Central memory CD4-positive, alpha-beta T cell (primary cell): ENCODE results near the gene BBS9.
A peak's percentile ranks its signal among the peaks of the same experiment; 100 is the strongest.

Experiments
- DNase-seq: peaks from one replicate; pipeline ENCODE4 v3.0.0; 2022

The BBS9 gene

DNA sequence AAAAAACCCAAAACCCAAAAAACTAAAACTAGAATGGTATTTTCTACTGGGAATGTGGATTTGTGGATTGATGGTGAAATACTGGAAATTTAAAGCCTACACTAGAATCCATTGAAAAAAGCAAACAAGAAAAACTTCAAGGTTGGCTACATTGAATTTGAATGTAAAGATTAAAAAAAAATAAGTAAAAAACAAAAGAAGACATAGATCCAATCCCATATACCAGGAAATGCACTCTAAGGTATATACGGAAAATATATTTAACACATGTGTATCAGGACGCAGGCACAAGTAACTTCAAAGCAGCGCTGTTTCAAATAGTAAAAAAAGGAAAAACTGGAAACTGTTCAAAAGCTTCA, 754 bp upstream of the BBS9 start:
- no peak for DNase-seq

DNA sequence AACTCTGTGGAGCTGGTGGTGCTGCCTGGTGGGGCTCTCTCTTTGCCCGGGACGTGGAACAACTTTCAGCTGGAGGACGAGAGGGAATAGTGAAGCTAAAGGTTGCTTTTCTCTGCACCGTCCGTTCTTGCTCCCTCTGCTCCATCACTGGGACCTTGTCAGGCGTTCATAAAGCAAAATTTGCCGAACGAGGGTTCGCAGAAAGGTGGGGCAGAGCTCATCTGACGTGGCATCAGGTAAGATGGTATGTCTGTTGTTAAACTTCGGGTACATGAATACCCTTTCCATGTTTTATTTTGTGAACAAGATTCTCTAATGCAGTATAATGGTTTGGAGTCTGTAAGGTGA, 416 bp downstream of the BBS9 start:
- DNase-seq, result no peak

DNA sequence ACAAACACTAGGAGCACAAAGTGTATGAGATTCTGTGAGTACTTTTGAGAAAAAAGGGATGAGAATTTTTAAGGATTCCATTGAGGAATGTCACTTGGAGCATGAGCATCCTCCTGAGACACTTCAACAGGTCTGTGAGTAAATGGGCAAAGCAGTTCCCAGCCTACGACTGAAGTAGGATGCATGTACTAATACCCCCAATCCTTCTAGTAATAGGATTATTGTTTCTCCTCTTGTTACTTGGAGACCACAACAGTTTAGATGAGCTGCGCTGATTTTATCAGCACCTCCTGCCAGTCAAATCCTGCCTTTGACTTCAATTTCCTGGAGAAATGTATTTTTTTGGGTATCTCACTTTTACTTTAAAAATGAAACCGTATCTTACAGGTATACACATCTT, 820 bp downstream of the BBS9 start:
- peak; percentile 17 for DNase-seq

DNA sequence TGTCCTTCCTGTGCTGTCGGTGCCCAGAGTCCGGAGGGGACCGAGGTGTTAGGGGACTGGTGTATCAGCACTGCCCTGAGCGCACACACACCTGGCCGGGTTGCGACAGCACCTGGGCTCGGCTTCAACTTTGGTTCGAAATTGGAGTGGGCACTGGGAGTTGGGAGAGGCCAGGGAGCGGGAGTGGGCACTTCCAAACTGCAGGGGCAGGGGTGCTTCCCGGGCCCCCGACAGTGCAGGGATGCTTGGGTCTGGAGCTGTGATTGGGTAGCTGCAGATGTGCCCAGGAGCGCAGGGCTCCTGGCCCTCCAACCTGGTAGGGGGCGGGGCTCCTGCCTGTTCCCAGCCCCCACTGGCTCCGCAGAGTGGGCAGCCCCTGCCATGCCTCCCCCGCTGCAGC, 7.7 kb downstream of the BBS9 start:
- no peak for DNase-seq

DNA sequence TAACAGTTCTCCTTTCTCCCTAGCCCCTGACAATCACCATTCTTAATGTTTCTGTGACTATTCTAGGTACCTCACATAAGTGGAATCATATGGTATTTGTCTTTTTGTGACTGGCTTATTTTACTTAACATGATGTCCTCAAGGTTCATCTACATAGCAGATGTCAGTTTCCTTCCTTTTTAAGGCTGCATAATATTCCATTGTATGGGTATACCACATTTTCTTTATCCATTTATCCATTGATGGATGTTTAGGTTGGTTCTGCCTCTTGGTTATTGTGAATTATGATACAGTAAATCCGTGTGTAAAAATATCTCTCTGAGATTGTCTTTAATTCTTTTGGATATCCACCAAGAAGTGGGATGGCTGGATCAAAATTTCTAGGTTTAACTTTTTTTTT, 13.2 kb downstream of the BBS9 start:
- DNase-seq, result no peak

DNA sequence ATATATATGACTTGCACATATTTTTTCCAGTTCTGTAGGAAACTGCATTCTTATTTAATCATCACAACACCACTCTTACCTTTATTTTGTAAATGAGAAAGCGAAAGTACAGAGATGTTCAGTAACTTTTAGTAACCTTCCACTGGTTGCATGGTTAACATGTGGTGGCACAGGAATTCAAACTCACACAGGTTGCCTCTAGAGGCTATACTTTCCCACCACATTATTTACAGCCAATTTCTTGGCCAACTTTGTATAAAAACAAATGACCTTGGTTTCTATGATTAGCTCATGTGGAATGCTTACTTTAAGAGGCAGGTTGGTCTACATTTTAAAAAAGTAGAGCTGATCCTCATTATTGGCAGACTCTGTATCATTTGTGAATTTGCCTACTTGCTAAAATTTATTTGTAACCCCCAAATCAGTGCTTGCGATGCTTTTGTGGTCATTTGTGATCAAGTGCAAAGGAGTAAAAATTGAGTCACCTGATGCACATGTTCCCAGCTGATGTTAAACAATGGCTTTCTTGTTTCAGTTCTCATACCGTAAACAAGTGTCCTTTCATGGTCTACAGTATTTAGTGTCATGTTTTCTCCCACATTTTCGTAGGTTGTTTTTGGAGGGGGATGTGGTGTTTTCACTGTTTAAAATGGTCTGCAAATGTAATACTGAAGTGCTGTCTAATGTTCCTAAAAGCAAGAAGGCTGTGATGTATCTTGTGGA, 14.8 kb downstream of the BBS9 start:
- DNase-seq, result no peak

DNA sequence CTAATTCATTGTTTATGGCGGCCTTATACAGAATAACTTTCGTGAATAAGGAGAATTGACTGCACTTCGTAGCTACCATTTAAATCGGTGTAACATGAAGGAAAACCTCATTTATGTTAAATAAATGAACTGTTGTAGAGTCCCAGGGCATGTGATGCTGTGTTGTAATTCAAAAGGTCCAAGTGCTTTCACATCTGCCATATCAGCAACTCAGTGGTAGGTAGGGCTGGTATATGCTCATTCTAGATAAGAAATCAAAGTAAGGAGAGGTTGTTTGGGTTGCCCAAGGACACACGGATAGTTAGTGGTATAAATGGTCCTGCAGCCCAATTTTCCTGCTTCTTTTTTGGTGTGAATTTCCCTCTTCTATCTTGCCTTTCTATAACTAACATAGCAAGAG, 15.8 kb downstream of the BBS9 start:
- no peak for DNase-seq

DNA sequence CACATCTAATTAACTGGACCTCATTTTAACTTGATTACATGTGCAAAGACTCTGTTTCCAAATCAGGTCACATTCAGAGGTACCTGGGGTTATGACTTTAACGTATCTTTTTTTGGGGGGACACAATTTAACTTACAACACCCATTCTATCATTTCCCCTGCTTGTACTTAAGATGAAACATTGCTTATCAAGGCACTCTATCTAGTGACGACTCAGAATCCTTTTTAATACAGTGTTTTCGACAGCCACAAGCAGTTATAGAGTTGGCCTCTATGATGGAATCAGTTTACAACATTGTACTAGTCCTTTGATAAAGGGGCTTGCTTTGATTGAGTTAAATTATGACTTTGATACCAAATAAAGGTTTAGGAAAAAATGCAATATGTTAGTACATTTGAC, 22.7 kb downstream of the BBS9 start:
- no peak for DNase-seq

DNA sequence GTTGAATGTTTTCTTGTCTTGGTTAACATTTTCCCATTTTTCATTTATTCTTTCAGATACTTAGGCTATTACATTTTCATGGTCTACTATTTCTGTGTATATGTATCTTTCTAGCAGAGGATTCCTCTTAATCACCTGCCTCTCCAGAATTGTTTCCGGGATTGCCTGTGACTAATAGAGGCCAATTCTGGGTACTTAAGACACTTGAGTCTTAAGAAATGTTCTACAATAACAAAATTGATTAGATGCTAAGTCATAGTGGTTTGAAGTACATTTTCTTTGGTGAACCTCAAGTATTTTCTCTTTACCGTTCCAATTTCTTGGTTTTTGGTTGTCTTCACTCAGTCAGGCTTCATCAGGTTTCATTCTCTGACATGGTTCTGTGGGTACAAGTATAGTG, 26.4 kb downstream of the BBS9 start:
- DNase-seq, result no peak

DNA sequence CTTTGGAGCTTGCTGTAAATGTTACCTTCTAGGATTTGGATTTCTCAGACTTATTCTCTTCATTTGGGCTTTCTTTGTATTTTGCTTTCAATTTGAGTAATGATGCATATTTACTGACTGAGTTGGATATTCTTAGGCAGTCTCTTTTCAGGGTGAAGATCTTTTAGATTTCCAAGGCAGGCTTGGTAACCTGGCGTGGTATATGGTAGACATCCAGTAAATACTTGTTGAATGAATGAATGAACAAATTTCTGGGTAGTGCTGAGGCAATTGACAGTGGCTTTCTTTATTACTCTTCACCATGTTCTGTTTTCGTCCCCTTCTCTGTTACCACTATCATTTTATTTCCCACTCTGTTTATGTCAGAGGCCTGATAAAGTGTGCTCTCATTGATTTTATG, 27.1 kb downstream of the BBS9 start:
- DNase-seq, result no peak

DNA sequence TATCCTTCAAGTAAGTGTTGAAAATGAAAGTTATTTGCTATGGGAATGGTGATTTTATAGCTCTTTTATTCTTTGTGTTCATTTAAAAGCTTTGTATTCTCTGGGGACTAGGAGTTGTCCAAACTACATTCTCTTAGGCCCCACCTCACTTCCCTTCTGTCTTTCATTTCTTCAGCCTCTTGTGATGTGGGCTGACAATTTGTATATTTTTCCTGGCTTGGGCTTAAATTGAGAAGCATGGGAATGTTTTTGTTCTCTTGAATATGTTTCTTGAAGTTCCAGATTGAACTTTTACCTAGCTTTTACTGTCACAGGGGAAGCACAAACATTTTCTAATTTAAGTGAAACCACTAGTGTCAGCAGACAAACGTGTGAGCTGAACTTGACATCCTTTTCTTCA, 27.9 kb downstream of the BBS9 start:
- no peak for DNase-seq

DNA sequence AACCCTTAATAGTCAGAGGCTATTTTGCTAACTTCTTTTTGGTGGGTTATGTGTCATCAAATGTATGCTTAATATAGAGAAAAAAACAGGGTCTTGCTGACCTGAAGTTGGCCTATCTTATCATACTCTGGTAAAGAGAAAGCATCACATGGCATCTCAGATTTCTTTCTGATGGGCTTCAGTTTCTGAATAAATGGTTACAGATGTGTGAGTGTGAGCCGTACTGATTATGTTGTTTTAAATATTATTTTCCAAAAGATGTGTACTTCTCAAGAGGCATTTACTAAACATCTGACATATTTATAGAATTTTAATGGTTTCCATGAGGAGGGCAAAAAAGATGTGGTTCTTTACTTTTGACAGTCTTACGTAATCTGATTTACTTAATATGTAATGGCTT, 28.4 kb downstream of the BBS9 start:
- no peak for DNase-seq

DNA sequence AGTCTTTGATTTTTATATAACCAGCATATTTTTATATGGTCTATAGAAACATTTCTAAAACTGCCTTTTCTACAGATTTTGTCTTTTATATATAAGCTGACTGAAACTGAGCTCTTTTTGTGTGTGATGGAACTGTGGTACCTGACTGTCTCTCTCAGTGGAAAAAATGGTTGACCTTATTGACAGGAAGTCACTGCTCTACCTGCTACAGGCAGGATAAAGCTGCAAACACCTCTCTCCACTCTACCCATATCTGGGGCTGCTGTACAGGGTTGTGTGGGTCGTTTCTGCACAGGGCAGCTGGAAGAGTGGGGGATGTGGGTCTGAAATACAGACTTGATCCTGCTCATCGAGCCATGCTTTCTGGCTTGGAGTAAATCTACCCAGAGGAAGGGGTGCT, 48.5 kb downstream of the BBS9 start:
- DNase-seq, result no peak

DNA sequence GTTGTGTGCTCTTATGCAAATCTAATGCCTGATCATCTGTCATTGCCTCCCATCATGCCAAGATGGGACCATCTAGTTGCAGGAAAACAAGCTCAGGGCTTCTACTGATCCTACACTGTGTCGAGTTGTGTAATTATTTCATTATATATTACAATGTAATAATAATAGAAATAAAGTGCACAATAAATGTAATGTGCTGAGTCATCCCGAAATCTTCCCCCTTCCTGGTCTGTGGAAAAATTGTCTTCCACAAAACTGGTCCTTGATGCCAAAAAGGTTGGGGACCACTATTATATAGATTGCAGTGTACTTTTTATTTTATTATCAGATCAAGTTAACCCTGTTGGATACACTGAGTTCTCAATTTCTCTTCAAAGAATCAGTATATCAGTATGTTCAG, 50.2 kb downstream of the BBS9 start:
- DNase-seq, result no peak

DNA sequence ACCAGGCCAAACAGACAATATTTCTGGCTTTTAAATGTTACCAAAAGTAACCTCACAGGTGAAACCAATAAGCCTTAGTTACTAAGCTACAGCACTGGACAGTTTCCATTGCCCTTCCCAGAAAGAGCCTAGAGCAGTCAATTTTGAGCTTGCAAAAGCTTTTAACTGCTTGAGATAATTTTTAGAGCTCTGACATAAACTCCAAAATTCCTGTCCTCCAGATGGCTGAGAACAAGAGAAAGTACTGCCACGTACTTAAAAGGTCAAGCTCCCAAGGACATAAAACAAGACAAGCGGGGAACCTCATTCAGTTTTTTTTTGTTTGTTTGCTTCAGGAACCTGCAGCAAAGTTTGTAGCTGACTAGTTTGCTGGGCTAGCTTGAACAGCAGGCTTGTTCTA, 54.1 kb downstream of the BBS9 start:
- no peak for DNase-seq

DNA sequence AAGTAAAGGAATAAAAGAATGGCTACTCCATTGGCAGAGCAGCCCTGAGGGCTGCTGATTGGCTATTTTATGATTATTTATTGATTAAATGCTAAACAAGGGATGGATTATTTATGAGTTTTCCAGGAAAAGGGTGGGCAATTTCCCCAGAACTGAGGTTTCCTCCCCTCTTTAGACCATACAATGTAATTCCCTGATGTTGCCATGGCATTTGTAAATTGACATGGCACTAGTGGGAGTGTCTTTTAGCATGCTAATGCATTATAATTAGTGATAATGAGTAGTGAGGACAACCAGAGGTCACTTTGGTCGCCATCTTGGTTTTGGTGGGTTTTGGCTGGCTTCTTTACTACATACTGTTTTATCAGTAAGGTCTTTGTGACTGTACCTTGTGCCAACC, 55.5 kb downstream of the BBS9 start:
- no peak for DNase-seq

DNA sequence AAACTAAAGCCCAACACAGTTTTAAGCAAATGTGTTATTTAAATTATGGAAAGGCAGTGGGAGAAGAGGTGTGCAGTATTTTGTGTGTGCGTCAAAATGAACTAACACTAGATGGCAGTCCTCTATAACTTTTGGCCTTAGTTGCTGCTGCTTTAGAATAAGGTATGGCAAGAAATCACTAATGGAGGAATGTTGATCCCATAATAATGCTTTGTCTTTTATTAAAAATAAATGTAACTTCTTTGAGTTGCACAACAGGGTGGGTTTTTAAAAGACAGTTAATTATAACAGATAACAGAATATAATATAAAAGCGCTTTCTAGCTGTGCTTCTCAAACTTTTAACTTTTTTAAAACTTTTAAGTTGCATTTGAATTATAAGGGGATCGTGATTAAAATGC, 56.4 kb downstream of the BBS9 start:
- DNase-seq, result peak; percentile 14

DNA sequence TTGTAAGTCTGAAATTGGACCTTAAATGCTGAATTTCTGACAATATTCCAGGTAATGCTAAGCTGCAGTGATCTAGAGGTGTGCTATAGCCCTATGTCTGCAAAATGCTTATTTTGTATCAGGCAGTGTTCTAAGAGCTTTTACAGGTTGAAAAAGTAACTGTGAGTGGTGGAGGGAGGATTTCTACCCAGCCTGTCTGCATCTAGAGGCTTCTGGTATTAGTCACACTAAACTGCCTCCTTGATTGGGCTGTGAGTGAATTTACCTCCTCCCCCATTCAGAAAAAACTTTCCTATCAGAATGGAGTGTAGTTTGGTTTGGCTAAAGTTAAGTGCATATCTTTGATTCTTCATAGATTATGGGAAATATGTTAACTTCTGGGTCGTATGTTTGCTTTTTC, 56.8 kb downstream of the BBS9 start:
- no peak for DNase-seq

DNA sequence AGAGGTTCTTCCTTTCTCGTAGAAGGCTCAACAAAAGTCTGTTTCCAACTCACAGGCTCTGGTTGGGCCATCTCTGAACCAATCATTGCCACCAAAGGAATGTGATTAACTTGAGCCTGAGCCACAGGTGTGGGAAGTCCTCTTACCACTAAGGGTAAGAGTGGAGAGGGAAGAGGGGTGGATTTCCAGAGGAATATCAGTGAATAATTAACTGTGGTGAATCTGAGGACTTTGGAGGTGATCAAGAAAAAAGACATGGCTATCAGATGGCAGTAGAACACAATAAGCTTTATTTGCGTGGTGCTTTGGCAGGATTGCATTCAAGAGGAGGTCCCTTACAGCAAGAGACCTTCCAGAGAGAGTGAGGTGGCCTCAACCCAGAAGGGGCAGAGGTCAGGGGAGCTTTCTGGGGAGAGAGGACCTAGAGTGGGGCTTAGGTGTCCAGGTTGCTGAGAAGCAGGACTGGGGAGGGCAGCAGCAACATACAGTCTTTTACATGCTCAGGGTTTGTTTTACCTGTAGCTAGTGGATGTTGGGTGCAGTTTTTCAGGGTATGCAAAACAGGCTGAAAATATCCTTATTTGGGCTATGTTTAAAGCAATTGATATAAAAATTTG, 61.4 kb downstream of the BBS9 start:
- DNase-seq, result no peak

DNA sequence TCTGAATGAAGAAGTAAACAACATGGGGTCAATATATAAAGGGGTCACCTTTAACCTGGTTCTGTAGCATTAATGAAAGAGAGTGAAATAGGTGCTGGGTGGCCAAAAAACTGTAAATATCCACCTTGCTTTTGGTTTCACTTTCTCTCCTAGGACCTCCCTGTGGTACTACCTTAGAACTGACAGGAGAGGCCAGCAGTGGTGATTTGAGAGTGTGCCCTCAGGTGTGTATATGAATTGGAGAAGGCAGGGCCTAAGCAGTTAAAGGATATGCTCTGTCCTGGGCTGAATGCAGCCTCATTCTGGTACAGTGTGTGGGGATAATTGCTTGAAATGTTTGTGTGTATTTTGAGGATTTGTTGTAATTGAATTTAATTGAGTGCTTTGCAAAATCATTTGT, 62.0 kb downstream of the BBS9 start:
- DNase-seq, result no peak

DNA sequence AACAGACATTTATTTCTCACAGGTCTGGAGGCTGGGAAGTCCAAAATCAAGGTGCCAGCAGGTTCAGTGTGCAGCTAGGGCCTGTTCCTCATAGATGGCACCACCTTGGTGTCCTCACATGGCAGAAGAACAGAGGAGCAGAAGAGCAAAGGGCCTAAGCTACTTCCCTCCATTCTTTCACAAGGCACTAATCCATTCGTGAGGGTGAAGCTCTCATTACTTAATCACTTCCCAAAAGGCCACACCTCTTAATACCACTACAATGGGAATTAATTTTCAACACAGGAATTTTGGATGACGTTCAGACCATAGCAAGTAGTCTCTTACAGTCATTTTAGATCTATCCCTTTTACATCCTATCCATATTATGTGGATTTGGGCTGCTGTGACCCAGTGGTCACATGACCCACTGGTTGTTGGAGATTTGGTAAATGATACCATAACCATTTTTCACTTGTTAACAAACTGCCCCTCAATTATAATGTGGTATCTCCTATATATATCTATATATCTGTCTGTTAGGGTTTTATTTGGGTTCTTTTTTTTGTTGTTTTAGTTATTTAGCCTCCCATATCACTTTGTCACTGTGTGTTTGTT, 63.4 kb downstream of the BBS9 start:
- no peak for DNase-seq

DNA sequence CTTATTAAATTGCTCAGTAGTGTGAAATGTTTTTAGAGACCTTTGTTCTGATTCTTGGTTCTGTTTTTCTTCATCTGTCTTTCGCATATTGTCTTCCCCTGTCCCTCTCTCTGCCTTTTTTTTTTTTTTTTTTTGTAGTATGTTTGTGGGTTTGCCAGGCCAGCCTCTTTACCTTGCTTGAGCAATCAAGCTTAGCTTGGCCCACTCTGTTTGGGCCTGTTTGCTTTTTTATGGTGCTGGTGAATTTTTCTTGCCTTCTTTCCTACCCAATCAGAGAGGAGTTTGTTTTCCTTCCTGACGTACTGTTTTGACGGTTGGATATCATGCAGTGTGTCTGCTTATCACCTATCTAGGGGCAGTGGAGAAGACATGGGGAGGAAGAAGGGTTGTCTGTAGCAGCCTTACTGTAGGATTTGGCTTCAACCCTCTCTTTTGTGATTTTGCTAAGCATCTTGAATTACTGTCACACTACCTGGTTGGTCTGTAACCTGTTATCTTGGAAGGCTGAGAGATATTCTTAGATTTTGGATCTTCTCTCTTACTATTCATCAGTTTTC, 64.0 kb downstream of the BBS9 start:
- no peak for DNase-seq

DNA sequence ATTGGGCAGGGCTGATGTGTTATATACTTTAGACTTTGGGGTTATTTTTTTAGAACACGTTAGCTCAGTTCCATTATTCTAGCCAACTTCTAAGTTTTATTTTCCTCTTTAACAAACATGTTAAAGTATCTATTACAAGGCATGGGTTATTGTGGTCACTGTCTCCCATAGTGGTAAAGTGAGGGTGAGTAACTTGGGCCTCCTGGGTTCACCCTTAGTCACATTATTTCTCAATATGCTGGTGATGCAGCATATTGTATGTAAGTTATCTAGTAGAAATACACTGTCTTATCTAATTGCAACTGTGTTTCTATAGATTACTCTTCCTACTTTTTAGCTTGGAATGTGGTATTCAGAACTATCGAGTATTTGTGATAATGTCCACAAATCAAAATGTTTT, 65.9 kb downstream of the BBS9 start:
- DNase-seq, result no peak

DNA sequence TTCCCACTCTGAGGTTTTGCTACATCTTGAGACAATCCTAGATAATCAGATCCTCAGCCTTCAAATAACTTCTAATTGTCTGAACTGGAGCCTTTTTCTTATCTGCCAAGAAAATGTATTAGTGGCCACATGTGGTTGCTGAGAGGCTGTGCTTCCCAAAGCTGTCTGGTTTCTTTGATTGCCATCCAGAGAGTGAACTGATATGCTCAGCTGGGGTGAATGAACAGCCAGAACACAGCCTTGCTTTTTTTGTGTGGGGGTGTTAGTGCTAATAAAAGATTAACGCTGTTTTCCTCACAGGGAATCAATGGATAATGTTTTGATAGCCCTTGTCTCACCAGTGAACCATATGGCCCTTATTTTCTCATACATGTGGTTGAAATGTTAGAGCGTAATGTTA, 66.9 kb downstream of the BBS9 start:
- no peak for DNase-seq

DNA sequence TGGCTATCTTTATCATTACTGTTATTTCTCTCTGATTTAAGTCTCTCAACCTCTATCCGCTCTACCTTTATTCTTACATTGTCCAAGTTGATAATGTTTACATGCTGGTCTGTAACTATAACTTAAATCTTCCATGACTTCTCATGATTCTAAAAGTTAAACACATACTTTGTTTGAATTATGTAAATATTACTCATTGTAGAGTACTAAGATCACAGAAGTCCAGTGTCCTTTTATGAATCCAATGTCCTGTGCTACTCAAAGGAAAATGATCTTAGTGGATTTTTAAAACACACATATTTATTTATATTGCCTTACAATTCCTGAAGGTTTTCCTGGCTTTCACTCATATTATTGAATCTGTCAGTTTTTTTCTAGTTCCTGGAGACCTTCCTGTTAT, 70.9 kb downstream of the BBS9 start:
- no peak for DNase-seq
